ENCODE measurements around the gene ZMYND8.

ZMYND8 gene

GRCh38 chr20:47212606-47213207 is 143.8 kb downstream of the ZMYND8 start:
- H2BK15ac ChIP-seq (ENCODE audit: low read length): no peak overlapping the region
- H3K14ac ChIP-seq (ENCODE audit: low read length): no peak overlapping the region
- H3K4me1 ChIP-seq (ENCODE audit: control insufficient read depth in 2 of 2, insufficient read depth in 1 of 2, low read depth in 1 of 2, low read length in 2 of 2): no peaks in the 10 kb centered on the region
- H3K79me1 ChIP-seq (ENCODE audit: low read depth, low read length): no peaks in the 10 kb centered on the region
- H2BK5ac ChIP-seq (ENCODE audit: low read length): no peak overlapping the region
- H3K27ac ChIP-seq (replicated peaks; ENCODE audit: low read length): no peak overlapping the region
- no peak overlapping the region for H2AFZ ChIP-seq (ENCODE audit: low read length)
- no peak overlapping the region for H3K18ac ChIP-seq (ENCODE audit: low read length)
- no peak overlapping the region for H3K4ac ChIP-seq (ENCODE audit: low read length)
- no peaks in the 10 kb centered on the region for H3K9me3 ChIP-seq (replicated peaks in 1 of 2; ENCODE audit: control insufficient read depth in 2 of 2, insufficient read depth in 1 of 2, low read depth in 1 of 2, low read length in 2 of 2)
- no CpG with 5 or more reads among the region's 9 CpGs for WGBS, 2 donors (ENCODE audit: extremely low coverage in 2 of 2, insufficient read length in 2 of 2, insufficient replicate concordance in 1 of 2)
- no peak overlapping the region for H3K4me3 ChIP-seq (ENCODE audit: low read length in 2 of 2)
- DNase-seq (ENCODE audit: low spot score): no peak
- no peak overlapping the region for H2AK5ac ChIP-seq (ENCODE audit: low read depth, low read length)
- no peak overlapping the region for H3K4me2 ChIP-seq (ENCODE audit: insufficient read depth, low read length, poor library complexity, severe bottlenecking)
- no peaks in the 10 kb centered on the region for H3K27me3 ChIP-seq (ENCODE audit: control insufficient read depth in 3 of 3, insufficient read depth in 3 of 3, low read depth in 1 of 3, low read length in 3 of 3)
- H3K9ac ChIP-seq (ENCODE audit: low read depth, low read length, poor library complexity): no peak overlapping the region
- H4K91ac ChIP-seq (ENCODE audit: low read depth, low read length, poor library complexity): no peak overlapping the region
- H4K8ac ChIP-seq (ENCODE audit: low read depth, low read length): no peak overlapping the region
- H2BK120ac ChIP-seq (ENCODE audit: low read depth, low read length): no peak overlapping the region
- no peak overlapping the region for H3K23ac ChIP-seq (ENCODE audit: low read depth, low read length, poor library complexity)
- H3K36me3 ChIP-seq (replicated peaks in 1 of 2; ENCODE audit: control insufficient read depth in 2 of 2, insufficient read depth in 2 of 2, low read length in 2 of 2): peaks cover 57 to 98% of the 10 kb centered on the region in 2 donors
- H2BK12ac ChIP-seq (ENCODE audit: low read length): no peak overlapping the region

GRCh38 chr20:47211036-47211435 is 145.5 kb downstream of the ZMYND8 start:
- Histone ChIP-seq H3K4me3 (ENCODE audit: low read length in 2 of 2) (no peak overlapping the region), H2BK120ac (ENCODE audit: low read depth, low read length) (no peak overlapping the region), H3K4ac (ENCODE audit: low read length) (no peak overlapping the region), H2AFZ (ENCODE audit: low read length) (no peak overlapping the region), H3K4me2 (ENCODE audit: insufficient read depth, low read length, poor library complexity, severe bottlenecking) (no peak overlapping the region), H3K4me1 (ENCODE audit: control insufficient read depth in 2 of 2, insufficient read depth in 1 of 2, low read depth in 1 of 2, low read length in 2 of 2) (peaks cover 0 to 8% of the 10 kb centered on the region in 2 donors), H3K27ac (replicated peaks; ENCODE audit: low read length) (no peak overlapping the region), H2BK12ac (ENCODE audit: low read length) (no peak overlapping the region), H2BK5ac (ENCODE audit: low read length) (no peak overlapping the region), H3K9me3 (replicated peaks in 1 of 2; ENCODE audit: control insufficient read depth in 2 of 2, insufficient read depth in 1 of 2, low read depth in 1 of 2, low read length in 2 of 2) (no peaks in the 10 kb centered on the region), H4K91ac (ENCODE audit: low read depth, low read length, poor library complexity) (no peak overlapping the region), H3K27me3 (ENCODE audit: control insufficient read depth in 3 of 3, insufficient read depth in 3 of 3, low read depth in 1 of 3, low read length in 3 of 3) (no peaks in the 10 kb centered on the region), H2AK5ac (ENCODE audit: low read depth, low read length) (no peak overlapping the region), H2BK15ac (ENCODE audit: low read length) (no peak overlapping the region), H3K9ac (ENCODE audit: low read depth, low read length, poor library complexity) (no peak overlapping the region), H3K79me1 (ENCODE audit: low read depth, low read length) (no peaks in the 10 kb centered on the region), H4K8ac (ENCODE audit: low read depth, low read length) (no peak overlapping the region), H3K36me3 (replicated peaks in 1 of 2; ENCODE audit: control insufficient read depth in 2 of 2, insufficient read depth in 2 of 2, low read length in 2 of 2) (peaks cover 49 to 90% of the 10 kb centered on the region in 2 donors), H3K23ac (ENCODE audit: low read depth, low read length, poor library complexity) (no peak overlapping the region), H3K18ac (ENCODE audit: low read length) (no peak overlapping the region), H3K14ac (ENCODE audit: low read length) (no peak overlapping the region)
- no CpG with 5 or more reads among the region's 7 CpGs for WGBS, 2 donors (ENCODE audit: extremely low coverage in 2 of 2, insufficient read length in 2 of 2, insufficient replicate concordance in 1 of 2)
- no peak for DNase-seq (ENCODE audit: low spot score)

- DNase-seq (ENCODE audit: low spot score): no peak
- no peak overlapping the region for H3K27ac ChIP-seq (replicated peaks; ENCODE audit: low read length)
- H3K14ac ChIP-seq (ENCODE audit: low read length): no peak overlapping the region
- H4K91ac ChIP-seq (ENCODE audit: low read depth, low read length, poor library complexity): no peak overlapping the region
- no peak overlapping the region for H3K4me2 ChIP-seq (ENCODE audit: insufficient read depth, low read length, poor library complexity, severe bottlenecking)
- no peak overlapping the region for H3K23ac ChIP-seq (ENCODE audit: low read depth, low read length, poor library complexity)
- no peak overlapping the region for H2AK5ac ChIP-seq (ENCODE audit: low read depth, low read length)
- no CpG with 5 or more reads among the region's 13 CpGs for WGBS, 2 donors (ENCODE audit: extremely low coverage in 2 of 2, insufficient read length in 2 of 2, insufficient replicate concordance in 1 of 2)
- no peak overlapping the region for H3K9ac ChIP-seq (ENCODE audit: low read depth, low read length, poor library complexity)
- H3K4me1 ChIP-seq (ENCODE audit: control insufficient read depth in 2 of 2, insufficient read depth in 1 of 2, low read depth in 1 of 2, low read length in 2 of 2): peaks cover 0 to 8% of the 10 kb centered on the region in 2 donors
- no peak overlapping the region for H2BK15ac ChIP-seq (ENCODE audit: low read length)
- no peaks in the 10 kb centered on the region for H3K79me1 ChIP-seq (ENCODE audit: low read depth, low read length)
- no peak overlapping the region for H3K4me3 ChIP-seq (ENCODE audit: low read length in 2 of 2)
- no peak overlapping the region for H3K4ac ChIP-seq (ENCODE audit: low read length)
- H2AFZ ChIP-seq (ENCODE audit: low read length): no peak overlapping the region
- H3K9me3 ChIP-seq (replicated peaks in 1 of 2; ENCODE audit: control insufficient read depth in 2 of 2, insufficient read depth in 1 of 2, low read depth in 1 of 2, low read length in 2 of 2): no peaks in the 10 kb centered on the region
- no peaks in the 10 kb centered on the region for H3K27me3 ChIP-seq (ENCODE audit: control insufficient read depth in 3 of 3, insufficient read depth in 3 of 3, low read depth in 1 of 3, low read length in 3 of 3)
- peaks cover 45 to 84% of the 10 kb centered on the region in 2 donors for H3K36me3 ChIP-seq (replicated peaks in 1 of 2; ENCODE audit: control insufficient read depth in 2 of 2, insufficient read depth in 2 of 2, low read length in 2 of 2)
- H2BK5ac ChIP-seq (ENCODE audit: low read length): no peak overlapping the region
- H4K8ac ChIP-seq (ENCODE audit: low read depth, low read length): no peak overlapping the region
- no peak overlapping the region for H3K18ac ChIP-seq (ENCODE audit: low read length)
- no peak overlapping the region for H2BK12ac ChIP-seq (ENCODE audit: low read length)
- no peak overlapping the region for H2BK120ac ChIP-seq (ENCODE audit: low read depth, low read length)
Observed at GRCh38 chr20:47210470-47210869, 146.0 kb downstream of the ZMYND8 start.

- Histone ChIP-seq H4K8ac (ENCODE audit: low read depth, low read length) (no peak overlapping the region), H2BK15ac (ENCODE audit: low read length) (no peak overlapping the region), H2BK12ac (ENCODE audit: low read length) (no peak overlapping the region), H4K91ac (ENCODE audit: low read depth, low read length, poor library complexity) (no peak overlapping the region), H2AFZ (ENCODE audit: low read length) (no peak overlapping the region), H3K14ac (ENCODE audit: low read length) (no peak overlapping the region), H3K4me1 (ENCODE audit: control insufficient read depth in 2 of 2, insufficient read depth in 1 of 2, low read depth in 1 of 2, low read length in 2 of 2) (peaks cover 0 to 8% of the 10 kb centered on the region in 2 donors), H3K9ac (ENCODE audit: low read depth, low read length, poor library complexity) (peak overlapping the region; percentile 34), H2BK5ac (ENCODE audit: low read length) (no peak overlapping the region), H3K23ac (ENCODE audit: low read depth, low read length, poor library complexity) (no peak overlapping the region), H3K4me2 (ENCODE audit: insufficient read depth, low read length, poor library complexity, severe bottlenecking) (no peak overlapping the region), H3K36me3 (replicated peaks in 1 of 2; ENCODE audit: control insufficient read depth in 2 of 2, insufficient read depth in 2 of 2, low read length in 2 of 2) (peaks cover 44 to 79% of the 10 kb centered on the region in 2 donors), H3K9me3 (replicated peaks in 1 of 2; ENCODE audit: control insufficient read depth in 2 of 2, insufficient read depth in 1 of 2, low read depth in 1 of 2, low read length in 2 of 2) (no peaks in the 10 kb centered on the region), H2BK120ac (ENCODE audit: low read depth, low read length) (no peak overlapping the region), H3K79me1 (ENCODE audit: low read depth, low read length) (no peaks in the 10 kb centered on the region), H3K27me3 (ENCODE audit: control insufficient read depth in 3 of 3, insufficient read depth in 3 of 3, low read depth in 1 of 3, low read length in 3 of 3) (no peaks in the 10 kb centered on the region), H3K27ac (replicated peaks; ENCODE audit: low read length) (no peak overlapping the region), H3K18ac (ENCODE audit: low read length) (no peak overlapping the region), H3K4ac (ENCODE audit: low read length) (no peak overlapping the region), H2AK5ac (ENCODE audit: low read depth, low read length) (no peak overlapping the region), H3K4me3 (ENCODE audit: low read length in 2 of 2) (no peak overlapping the region)
- no CpG with 5 or more reads among the region's 17 CpGs for WGBS, 2 donors (ENCODE audit: extremely low coverage in 2 of 2, insufficient read length in 2 of 2, insufficient replicate concordance in 1 of 2)
- DNase-seq (ENCODE audit: low spot score): no peak
Observed at GRCh38 chr20:47209982-47210381, 146.5 kb downstream of the ZMYND8 start.

All from neuronal stem cell (in vitro differentiated cells).